KMS-11 (cell line): ENCODE measurements around the gene DUSP1.

Experiments
- H2AFZ ChIP-seq: fragments of 200-600 bp; sonication (generic); 2 replicates; pipeline ENCODE4 v1.6.1; 2016; ENCODE audit warnings: antibody characterized with exemption, mixed run types, low read depth
- H3K27ac ChIP-seq: fragments of 200-600 bp; sonication (generic); 2 replicates; pipeline ENCODE4 v1.6.1; 2016; ENCODE audit warnings: mild to moderate bottlenecking, mixed run types
- H3K27me3 ChIP-seq: fragments of 200-600 bp; sonication (generic); 2 replicates; pipeline ENCODE4 v1.6.1; 2017; ENCODE audit warnings: mild to moderate bottlenecking, low read depth, mixed run types, moderate library complexity; ENCODE audit not compliant: insufficient read depth
- H3K36me3 ChIP-seq: fragments of 200-600 bp; sonication (generic); 2 replicates; pipeline ENCODE4 v1.6.1; 2017; ENCODE audit warnings: mild to moderate bottlenecking, mixed run types; ENCODE audit not compliant: insufficient read depth
- H3K4me1 ChIP-seq: fragments of 200-600 bp; sonication (generic); 2 replicates; pipeline ENCODE4 v1.6.1; 2016; ENCODE audit warnings: mild to moderate bottlenecking, low read depth, mixed run types; ENCODE audit not compliant: poor library complexity, severe bottlenecking
- H3K4me2 ChIP-seq: fragments of 200-600 bp; sonication (generic); 2 replicates; pipeline ENCODE4 v1.7.0; 2016; ENCODE audit warnings: mild to moderate bottlenecking, mixed run types
- H3K4me3 ChIP-seq: fragments of 200-600 bp; sonication (generic); IDR thresholded peaks from 2 replicates; pipeline ENCODE4 v1.6.1; 2017; ENCODE audit warnings: low read depth, low read length, mixed read lengths; ENCODE audit not compliant: insufficient read depth
- H3K79me2 ChIP-seq: fragments of 200-600 bp; sonication (generic); 2 replicates; pipeline ENCODE4 v1.6.1; 2016; ENCODE audit warnings: low read depth, mixed run types; ENCODE audit not compliant: insufficient read depth
- H3K9ac ChIP-seq: fragments of 200-600 bp; sonication (generic); 2 replicates; pipeline ENCODE4 v1.6.1; 2016; ENCODE audit warnings: mild to moderate bottlenecking, mixed run types
- H4K20me1 ChIP-seq: fragments of 200-600 bp; sonication (generic); 2 replicates; pipeline ENCODE4 v1.6.1; 2016; ENCODE audit warnings: mild to moderate bottlenecking, mixed run types; ENCODE audit not compliant: insufficient read depth
- CTCF ChIP-seq: fragments of 200-600 bp; sonication (generic); conservative IDR thresholded peaks from 2 replicates; pipeline ENCODE4 v1.6.1; 2017; ENCODE audit warnings: low read depth, mild to moderate bottlenecking, antibody characterized with exemption, low read length, moderate library complexity, mixed read lengths

Gene DUSP1

GRCh38 chr5:172718527-172719114 is 52.4 kb downstream of the DUSP1 start:
- TF ChIP-seq CTCF: no peak
- no peaks in the 10 kb centered on the region for H3K79me2 ChIP-seq

More at GRCh38 chr5:172718527-172719114, 52.4 kb downstream of the DUSP1 start:
- Histone ChIP-seq H3K27ac (no peak overlapping the region), H3K4me3 (no peak overlapping the region), H3K36me3 (no peaks in the 10 kb centered on the region), H2AFZ (no peak overlapping the region), H3K4me2 (no peak overlapping the region), H4K20me1 (no peaks in the 10 kb centered on the region), H3K9ac (no peak overlapping the region), H3K27me3 (no peaks in the 10 kb centered on the region), H3K4me1 (peaks cover 3% of the 10 kb centered on the region)
